HT-29 (cell line): ENCODE measurements around the gene TMEM94. TPM values are rescaled to one million over a fixed set of nuclear protein-coding genes. Genes with fewer than 3 reads are reported as not detected.
A peak's percentile ranks its signal among the peaks of the same experiment; 100 is the strongest.
"Not testable (repeated sequence)": the region's sequence is repeated elsewhere in the genome, so short reads cannot be mapped to it uniquely, and the experiment has no call there.

Experiments used
- DNase-seq: peaks from one replicate; pipeline ENCODE4 v3.0.0-alpha.2; 2015; ENCODE audit warnings: low spot score
- total RNA-seq: library from RNA; depleted of rRNA; stranded (reverse); fragments of >200 nt; shearing (Covaris generic); gene quantifications from 2 replicates; pipeline ENCODE4 v1.2.3, GENCODE V29; 2014

Gene TMEM94
- total RNA-seq, 1 experiment from 2014 or later, result 50.5 TPM

GRCh38 chr17:75445296-75445695, 11.1 kb upstream of the TMEM94 start:
- DNase-seq, result no peak

- DNase-seq, result not testable (repeated sequence)
Measured at GRCh38 chr17:75445896-75446295, 10.5 kb upstream of the TMEM94 start.

- no peak for DNase-seq
Measured at GRCh38 chr17:75447951-75448856, 8.2 kb upstream of the TMEM94 start.

- no peak for DNase-seq
Measured at GRCh38 chr17:75450270-75450669, 6.2 kb upstream of the TMEM94 start.

GRCh38 chr17:75454193-75454592, 2.2 kb upstream of the TMEM94 start:
- DNase-seq, result no peak

- DNase-seq, result not testable (repeated sequence)
Measured at GRCh38 chr17:75454672-75455071, 1.8 kb upstream of the TMEM94 start.

- no peak for DNase-seq
Measured at GRCh38 chr17:75456039-75456416, 407 bp upstream of the TMEM94 start.

- peak; percentile 23 for DNase-seq
Measured at GRCh38 chr17:75457047-75457654, 716 bp downstream of the TMEM94 start.

- no peak for DNase-seq
Measured at GRCh38 chr17:75459246-75459589, 2.8 kb downstream of the TMEM94 start.

GRCh38 chr17:75459590-75460267, 3.3 kb downstream of the TMEM94 start:
- DNase-seq, result peak; percentile 88

- no peak for DNase-seq
Measured at GRCh38 chr17:75460295-75460694, 3.9 kb downstream of the TMEM94 start.

- no peak for DNase-seq
Measured at GRCh38 chr17:75463603-75464002, 7.2 kb downstream of the TMEM94 start.

- no peak for DNase-seq
Measured at GRCh38 chr17:75465039-75465438, 8.6 kb downstream of the TMEM94 start.

- DNase-seq, result no peak
Measured at GRCh38 chr17:75468291-75468754, 11.9 kb downstream of the TMEM94 start.

- no peak for DNase-seq
Measured at GRCh38 chr17:75468779-75469373, 12.4 kb downstream of the TMEM94 start.

- DNase-seq, result no peak
Measured at GRCh38 chr17:75471207-75471606, 14.8 kb downstream of the TMEM94 start.

GRCh38 chr17:75472119-75472518, 15.7 kb downstream of the TMEM94 start:
- peak; percentile 7 for DNase-seq

- no peak for DNase-seq
Measured at GRCh38 chr17:75473246-75473645, 16.8 kb downstream of the TMEM94 start.

- DNase-seq, result no peak
Measured at GRCh38 chr17:75474736-75475135, 18.3 kb downstream of the TMEM94 start.

GRCh38 chr17:75475144-75475835, 18.9 kb downstream of the TMEM94 start:
- DNase-seq, result no peak

GRCh38 chr17:75475851-75476250, 19.4 kb downstream of the TMEM94 start:
- no peak for DNase-seq
